HCT116 (cell line): Measurements from ENCODE around the gene KCNK5. TPM values are rescaled to one million over a fixed set of nuclear protein-coding genes. Genes with fewer than 3 reads are reported as not detected.

Experiments
- ATAC-seq: fragments of 200-7000 bp; cut with Tn5 transposase; 2 replicates; pipeline ENCODE4 v1.9.1; 2020; ENCODE audit warnings: mild to moderate bottlenecking, moderate library complexity
- BruUV-seq: library from RNA; stranded (reverse); fragments of 400-500 nt; replicated peaks from 2 replicates; lab custom pipeline; 2021; lab: Mats Ljungman, UMichigan
- CTCF ChIA-PET: fragments of 300-600 bp; sonication (Branson Sonifier 250); formaldehyde crosslinking; loops from one replicate; lab custom pipeline; 2021; ENCODE audit warnings: antibody characterized with exemption; lab: Charles Lee
- POLR2A ChIA-PET: fragments of 300-600, 350-600 bp; sonication (Branson Sonifier 250); formaldehyde crosslinking; loops from one replicate; lab custom pipeline; 2021; ENCODE audit warnings: antibody characterized with exemption; lab: Charles Lee
- RAD21 ChIA-PET, 2 experiments: fragments of 300-600 bp; sonication (Branson Sonifier 250); formaldehyde crosslinking; loops; one replicate each; lab custom pipeline; 2023; ENCODE audit warnings: low total read pairs in 2 of 2; ENCODE audit not compliant: uncharacterized antibody in 2 of 2, unreplicated experiment in 2 of 2, low non-redundant PET in 1 of 2; lab: Charles Lee
- DNase-seq: peaks from one replicate; pipeline ENCODE4 v3.0.0-alpha.2; 2010; ENCODE audit warnings: low read depth, low spot score
- H2AFZ ChIP-seq: fragments of 200-600 bp; shearing (Covaris generic), sonication (generic); 2 replicates; pipeline ENCODE4 v1.6.1; 2017; ENCODE audit warnings: low read depth, mixed run types, mixed read lengths, antibody characterized with exemption, low read length; ENCODE audit not compliant: poor library complexity, severe bottlenecking
- H3K27ac ChIP-seq: 2 replicates; pipeline ENCODE4 v1.5.1; 2012; ENCODE audit warnings: low read depth, low read length
- H3K27me3 ChIP-seq: fragments of 200-600 bp; sonication (generic); 2 replicates; pipeline ENCODE4 v1.6.1; 2016; ENCODE audit warnings: mixed run types, low read length, mixed read lengths; ENCODE audit not compliant: insufficient read depth
- H3K36me3 ChIP-seq, 2 experiments: fragments of 200-500 bp in 1 of 2; fragments of 200-600 bp in 1 of 2; sonication (Bioruptor generic) in 1 of 2; sonication (generic) in 1 of 2; 2 replicates each; pipeline versions ENCODE4 v1.5.1 to v1.6.1; 2014 to 2016; ENCODE audit warnings: low read length in 2 of 2, inconsistent platforms in 1 of 2, mixed read lengths in 1 of 2, mixed run types in 1 of 2; ENCODE audit not compliant: insufficient read depth in 2 of 2, control insufficient read depth in 1 of 2
- H3K4me1 ChIP-seq, 2 experiments: fragments of 200-600 bp in 1 of 2; sonication (generic) in 1 of 2; 2 replicates each; pipeline versions ENCODE4 v1.5.1 to v1.6.1; 2012 to 2017; ENCODE audit warnings: low read length in 2 of 2, inconsistent platforms in 1 of 2, mild to moderate bottlenecking in 1 of 2, mixed read lengths in 1 of 2, mixed run types in 1 of 2, moderate library complexity in 1 of 2; ENCODE audit not compliant: insufficient read depth in 2 of 2, control insufficient read depth in 1 of 2
- H3K4me2 ChIP-seq: fragments of 200-600 bp; sonication (generic); 2 replicates; pipeline ENCODE4 v1.6.1; 2017; ENCODE audit warnings: mixed run types, low read length, mixed read lengths
- H3K4me3 ChIP-seq, 2 experiments: fragments of 200-600 bp in 1 of 2; sonication (generic) in 1 of 2; replicated peaks in 1 of 2; 2 replicates each; pipeline ENCODE4 v1.5.1; 2011 to 2016; ENCODE audit warnings: low read length in 2 of 2, control low read depth in 1 of 2, low read depth in 1 of 2, mild to moderate bottlenecking in 1 of 2, mixed read lengths in 1 of 2, mixed run types in 1 of 2
- H3K79me2 ChIP-seq: fragments of 200-600 bp; sonication (generic); 2 replicates; pipeline ENCODE4 v1.6.1; 2017; ENCODE audit warnings: mild to moderate bottlenecking, mixed run types, low read length, moderate library complexity, mixed read lengths; ENCODE audit not compliant: insufficient read depth
- H3K9ac ChIP-seq: fragments of 200-600 bp; sonication (generic); 2 replicates; pipeline ENCODE4 v1.6.1; 2016; ENCODE audit warnings: low read length, mixed read lengths
- H3K9me2 ChIP-seq: fragments of 200-600 bp; sonication (generic), shearing (Covaris generic); 2 replicates; pipeline ENCODE4 v1.6.1; 2017; ENCODE audit warnings: mixed run types, mild to moderate bottlenecking, moderate library complexity; ENCODE audit not compliant: insufficient read depth
- H3K9me3 ChIP-seq, 2 experiments: fragments of 200-500 bp in 1 of 2; fragments of 200-600 bp in 1 of 2; sonication (Bioruptor generic) in 1 of 2; sonication (generic) in 1 of 2; 2 replicates each; pipeline ENCODE4 v1.6.1; 2014 to 2017; ENCODE audit warnings: low read length in 2 of 2, mixed read lengths in 2 of 2, inconsistent platforms in 1 of 2, low read depth in 1 of 2, mild to moderate bottlenecking in 1 of 2, mixed run types in 1 of 2, moderate library complexity in 1 of 2; ENCODE audit not compliant: control insufficient read depth in 1 of 2, insufficient read depth in 1 of 2
- H4K20me1 ChIP-seq: fragments of 200-600 bp; sonication (generic), shearing (Covaris generic); 2 replicates; pipeline ENCODE4 v1.6.1; 2017; ENCODE audit warnings: mixed run types, mild to moderate bottlenecking, moderate library complexity; ENCODE audit not compliant: insufficient read depth
- CBX3 ChIP-seq: IDR thresholded peaks from 2 replicates; pipeline ENCODE4 v1.6.1; 2012; ENCODE audit warnings: low read depth
- CEBPB ChIP-seq: IDR thresholded peaks from 2 replicates; pipeline ENCODE4 v1.6.1; 2012; ENCODE audit warnings: low read depth
- EGR1 ChIP-seq: IDR thresholded peaks from 2 replicates; pipeline ENCODE4 v1.6.1; 2012; ENCODE audit warnings: low read depth
- EZH2 ChIP-seq: fragments of 200-600 bp; sonication (generic); IDR thresholded peaks from 2 replicates; pipeline ENCODE4 v1.6.1; 2017; ENCODE audit warnings: antibody characterized with exemption, mixed run types
- EZH2phosphoT487 ChIP-seq: fragments of 200-600 bp; IDR thresholded peaks from 2 replicates; pipeline ENCODE4 v1.6.1; 2018; ENCODE audit warnings: antibody characterized with exemption, borderline replicate concordance
- FOSL1 ChIP-seq: IDR thresholded peaks from 2 replicates; pipeline ENCODE4 v1.6.1; 2012; ENCODE audit warnings: low read depth
- POLR2A ChIP-seq: IDR thresholded peaks from 2 replicates; pipeline ENCODE4 v1.7.0; 2011; ENCODE audit warnings: borderline replicate concordance; ENCODE audit not compliant: insufficient read depth, insufficient read length; ENCODE audit errors: extremely low read depth
- RAD21 ChIP-seq: IDR thresholded peaks from 2 replicates; pipeline ENCODE4 v1.6.1; 2012; ENCODE audit warnings: low read depth, mild to moderate bottlenecking
- SIN3A ChIP-seq: IDR thresholded peaks from 2 replicates; pipeline ENCODE4 v1.6.1; 2012; ENCODE audit warnings: low read depth
- SP1 ChIP-seq: IDR thresholded peaks from 2 replicates; pipeline ENCODE4 v1.6.1; 2012; ENCODE audit warnings: low read depth
- SRF ChIP-seq: IDR thresholded peaks from 2 replicates; pipeline ENCODE4 v1.6.1; 2012; ENCODE audit warnings: low read depth
- YY1 ChIP-seq: IDR thresholded peaks from 2 replicates; pipeline ENCODE4 v1.6.1; 2011; ENCODE audit warnings: low read length, low read depth, moderate library complexity, mild to moderate bottlenecking; ENCODE audit not compliant: insufficient replicate concordance; ENCODE audit errors: extremely low read depth
- ZFX ChIP-seq: fragments of 450-650 bp; IDR thresholded peaks from 2 replicates; pipeline ENCODE4 v1.6.1; 2017
- ZNF274 ChIP-seq: fragments of 200-500 bp; sonication (Bioruptor generic); IDR thresholded peaks from 2 replicates; pipeline ENCODE4 v1.6.1; 2014; ENCODE audit warnings: mild to moderate bottlenecking, low read depth, low read length, inconsistent platforms
- intact Hi-C: fragments of 100-400 bp; cut with micrococcal nuclease; formaldehyde crosslinking; loops from 2 replicates; pipeline ENCODE4 v1.10.0; 2022
- total RNA-seq: library from RNA; stranded (reverse); gene quantifications from one replicate; pipeline ENCODE4 v1.2.1, GENCODE V29; 2021; ENCODE audit not compliant: unreplicated experiment
- TF ChIP-seq, protein P1 (sequence below), 3 experiments: fragments of 200-600 bp in 1 of 3; sonication (generic) in 1 of 3; IDR thresholded peaks in 2 of 3; conservative IDR thresholded peaks in 1 of 3; 2 replicates each; pipeline ENCODE4 v1.5.1; 2012 to 2017; ENCODE audit warnings: low read depth in 2 of 3, low read length in 2 of 3, antibody characterized with exemption in 1 of 3, borderline replicate concordance in 1 of 3, control low read depth in 1 of 3, mild to moderate bottlenecking in 1 of 3, mixed read lengths in 1 of 3, mixed run types in 1 of 3, moderate library complexity in 1 of 3; ENCODE audit not compliant: insufficient read depth in 1 of 3
- TF ChIP-seq, protein P2 (sequence below): IDR thresholded peaks from 2 replicates; pipeline ENCODE4 v1.6.1; 2012
- TF ChIP-seq, protein P3 (sequence below): IDR thresholded peaks from 2 replicates; pipeline ENCODE4 v1.6.1; 2012
- TF ChIP-seq, protein P4 (sequence below): IDR thresholded peaks from 2 replicates; pipeline ENCODE4 v1.6.1; 2012; ENCODE audit warnings: low read depth

Gene KCNK5
- total RNA-seq, 1 experiment from 2014 or later, result 9.5 TPM

DNA sequence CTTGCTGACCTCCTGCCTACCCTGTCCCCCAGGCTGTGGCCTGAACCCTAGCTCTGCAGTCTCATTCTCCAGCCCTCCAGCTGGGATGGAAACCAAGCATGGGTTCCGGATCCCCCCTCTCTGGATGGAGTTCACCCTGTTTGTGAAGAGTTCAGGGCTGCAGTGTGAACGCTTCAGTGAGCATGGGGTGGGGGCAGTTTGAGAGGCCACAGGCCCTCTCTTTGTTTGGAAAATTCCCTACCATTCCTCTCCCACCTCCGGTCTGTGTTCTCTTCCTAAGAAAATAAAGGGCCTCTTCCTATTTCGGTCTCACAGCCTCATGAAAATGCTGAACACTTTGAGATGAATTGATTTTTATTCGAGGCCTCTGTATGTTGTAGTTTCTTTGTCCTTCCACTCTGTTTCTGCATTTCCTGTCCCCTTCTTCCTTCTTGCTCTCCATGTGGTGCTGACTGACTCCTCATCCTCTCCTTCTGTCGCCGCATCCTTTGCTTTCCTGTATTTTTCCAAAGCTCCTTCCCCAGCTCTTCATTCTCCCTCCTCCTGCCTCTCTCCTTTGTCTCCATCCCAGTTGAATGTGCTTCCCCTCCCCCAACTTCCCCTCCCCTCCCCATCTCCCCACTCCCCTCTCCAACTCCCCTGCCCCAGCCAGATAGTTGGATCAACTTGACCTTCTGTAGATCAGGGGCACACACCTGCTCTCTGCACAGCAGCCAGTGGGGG, 2.4 kb upstream of the KCNK5 start:
- Histone ChIP-seq H3K9me3 (no peaks in the 10 kb centered on the region), H3K9me2 (no peaks in the 10 kb centered on the region), H2AFZ (no peak overlapping the region), H3K4me3 (no peak overlapping the region), H3K27me3 (no peaks in the 10 kb centered on the region), H3K79me2 (peaks cover 21% of the 10 kb centered on the region), H3K4me1 (peaks cover 9 to 27% of the 10 kb centered on the region in 2 experiments; a peak in 3 of 4 replicates), H3K36me3 (no peaks in the 10 kb centered on the region), H3K4me2 (no peak overlapping the region), H3K9ac (no peak overlapping the region), H4K20me1 (no peaks in the 10 kb centered on the region)
- POLR2A ChIA-PET, result no interaction called here
- ATAC-seq (no peak), DNase-seq (no peak)
- RAD21 ChIA-PET, result no interaction called here
- CTCF ChIA-PET, result no interaction called here
- intact Hi-C loops, result no loop called here
- no TSS peak for BruUV-seq
- TF ChIP-seq POLR2A, result no peak
- no peak for TF ChIP-seq EZH2
- no peak for TF ChIP-seq EGR1
- TF ChIP-seq, protein P1, sequence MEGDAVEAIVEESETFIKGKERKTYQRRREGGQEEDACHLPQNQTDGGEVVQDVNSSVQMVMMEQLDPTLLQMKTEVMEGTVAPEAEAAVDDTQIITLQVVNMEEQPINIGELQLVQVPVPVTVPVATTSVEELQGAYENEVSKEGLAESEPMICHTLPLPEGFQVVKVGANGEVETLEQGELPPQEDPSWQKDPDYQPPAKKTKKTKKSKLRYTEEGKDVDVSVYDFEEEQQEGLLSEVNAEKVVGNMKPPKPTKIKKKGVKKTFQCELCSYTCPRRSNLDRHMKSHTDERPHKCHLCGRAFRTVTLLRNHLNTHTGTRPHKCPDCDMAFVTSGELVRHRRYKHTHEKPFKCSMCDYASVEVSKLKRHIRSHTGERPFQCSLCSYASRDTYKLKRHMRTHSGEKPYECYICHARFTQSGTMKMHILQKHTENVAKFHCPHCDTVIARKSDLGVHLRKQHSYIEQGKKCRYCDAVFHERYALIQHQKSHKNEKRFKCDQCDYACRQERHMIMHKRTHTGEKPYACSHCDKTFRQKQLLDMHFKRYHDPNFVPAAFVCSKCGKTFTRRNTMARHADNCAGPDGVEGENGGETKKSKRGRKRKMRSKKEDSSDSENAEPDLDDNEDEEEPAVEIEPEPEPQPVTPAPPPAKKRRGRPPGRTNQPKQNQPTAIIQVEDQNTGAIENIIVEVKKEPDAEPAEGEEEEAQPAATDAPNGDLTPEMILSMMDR (IDR thresholded peaks at IDR 0.05 in 2 of 3, conservative IDR thresholded peaks at IDR 0.05 in 1 of 3; ENCODE audit: borderline replicate concordance in 1 of 3, insufficient read depth in 1 of 3, low read depth in 2 of 3, low read length in 2 of 3), result no peak
- TF ChIP-seq, protein P2, sequence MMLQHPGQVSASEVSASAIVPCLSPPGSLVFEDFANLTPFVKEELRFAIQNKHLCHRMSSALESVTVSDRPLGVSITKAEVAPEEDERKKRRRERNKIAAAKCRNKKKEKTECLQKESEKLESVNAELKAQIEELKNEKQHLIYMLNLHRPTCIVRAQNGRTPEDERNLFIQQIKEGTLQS, result no peak
- no peak for TF ChIP-seq ZNF274
- TF ChIP-seq, protein P3, sequence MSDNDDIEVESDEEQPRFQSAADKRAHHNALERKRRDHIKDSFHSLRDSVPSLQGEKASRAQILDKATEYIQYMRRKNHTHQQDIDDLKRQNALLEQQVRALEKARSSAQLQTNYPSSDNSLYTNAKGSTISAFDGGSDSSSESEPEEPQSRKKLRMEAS, result no peak
- TF ChIP-seq FOSL1, result no peak
- TF ChIP-seq CEBPB, result no peak
- no peak for TF ChIP-seq SIN3A
- TF ChIP-seq, protein P4, sequence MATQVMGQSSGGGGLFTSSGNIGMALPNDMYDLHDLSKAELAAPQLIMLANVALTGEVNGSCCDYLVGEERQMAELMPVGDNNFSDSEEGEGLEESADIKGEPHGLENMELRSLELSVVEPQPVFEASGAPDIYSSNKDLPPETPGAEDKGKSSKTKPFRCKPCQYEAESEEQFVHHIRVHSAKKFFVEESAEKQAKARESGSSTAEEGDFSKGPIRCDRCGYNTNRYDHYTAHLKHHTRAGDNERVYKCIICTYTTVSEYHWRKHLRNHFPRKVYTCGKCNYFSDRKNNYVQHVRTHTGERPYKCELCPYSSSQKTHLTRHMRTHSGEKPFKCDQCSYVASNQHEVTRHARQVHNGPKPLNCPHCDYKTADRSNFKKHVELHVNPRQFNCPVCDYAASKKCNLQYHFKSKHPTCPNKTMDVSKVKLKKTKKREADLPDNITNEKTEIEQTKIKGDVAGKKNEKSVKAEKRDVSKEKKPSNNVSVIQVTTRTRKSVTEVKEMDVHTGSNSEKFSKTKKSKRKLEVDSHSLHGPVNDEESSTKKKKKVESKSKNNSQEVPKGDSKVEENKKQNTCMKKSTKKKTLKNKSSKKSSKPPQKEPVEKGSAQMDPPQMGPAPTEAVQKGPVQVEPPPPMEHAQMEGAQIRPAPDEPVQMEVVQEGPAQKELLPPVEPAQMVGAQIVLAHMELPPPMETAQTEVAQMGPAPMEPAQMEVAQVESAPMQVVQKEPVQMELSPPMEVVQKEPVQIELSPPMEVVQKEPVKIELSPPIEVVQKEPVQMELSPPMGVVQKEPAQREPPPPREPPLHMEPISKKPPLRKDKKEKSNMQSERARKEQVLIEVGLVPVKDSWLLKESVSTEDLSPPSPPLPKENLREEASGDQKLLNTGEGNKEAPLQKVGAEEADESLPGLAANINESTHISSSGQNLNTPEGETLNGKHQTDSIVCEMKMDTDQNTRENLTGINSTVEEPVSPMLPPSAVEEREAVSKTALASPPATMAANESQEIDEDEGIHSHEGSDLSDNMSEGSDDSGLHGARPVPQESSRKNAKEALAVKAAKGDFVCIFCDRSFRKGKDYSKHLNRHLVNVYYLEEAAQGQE, result no peak
- TF ChIP-seq YY1, result no peak
- TF ChIP-seq RAD21, result no peak
- no peak for TF ChIP-seq SRF
- TF ChIP-seq CBX3, result no peak
- no peak for TF ChIP-seq ZFX
- no peak for TF ChIP-seq EZH2phosphoT487
- no peak for TF ChIP-seq SP1
- TF ChIP-seq, all 23 proteins: peak for 0
- H3K27ac ChIP-seq, result no peak overlapping the region
